SK-N-MC (cell line): ENCODE results near the gene ITPR2.
"Not testable (repeated sequence)": the region's sequence is repeated elsewhere in the genome, so short reads cannot be mapped to it uniquely, and the experiment has no call there.

Experiments
- DNase-seq: peaks from one replicate; pipeline ENCODE4 v3.0.0-alpha.2; 2011; ENCODE audit warnings: low read depth, low spot score
- H3K27ac ChIP-seq: fragments of 200-600 bp; sonication (generic); 2 replicates; pipeline ENCODE4 v1.5.1; 2016; ENCODE audit warnings: mixed run types
- H3K36me3 ChIP-seq: fragments of 200-600 bp; sonication (generic); 2 replicates; pipeline ENCODE4 v1.6.1; 2017; ENCODE audit warnings: antibody characterized with exemption, low read length, mixed read lengths; ENCODE audit not compliant: insufficient read depth
- H3K4me3 ChIP-seq: fragments of 200-600 bp; sonication (generic); 2 replicates; pipeline ENCODE4 v1.5.1; 2016
- H3K9ac ChIP-seq: fragments of 200-600 bp; sonication (generic); 2 replicates; pipeline ENCODE4 v1.8.0; 2017; ENCODE audit warnings: mixed run types, mixed read lengths; ENCODE audit not compliant: insufficient read length
- H3K9me3 ChIP-seq: fragments of 200-600 bp; sonication (generic); 2 replicates; pipeline ENCODE4 v1.6.1; 2017; ENCODE audit warnings: low read depth, mild to moderate bottlenecking, antibody characterized with exemption, low read length, moderate library complexity, mixed read lengths
- EZH2 ChIP-seq: fragments of 200-600 bp; sonication (generic); IDR thresholded peaks from one replicate; pipeline ENCODE4 v1.6.1; 2017; ENCODE audit warnings: antibody characterized with exemption
- FOXP2 ChIP-seq: optimal IDR thresholded peaks from 2 replicates; pipeline ENCODE3; 2011; ENCODE audit warnings: mild to moderate bottlenecking, moderate library complexity; ENCODE audit not compliant: insufficient read depth; ENCODE audit errors: extremely low read length, control extremely low read depth
- POLR2AphosphoS5 ChIP-seq: IDR thresholded peaks from 2 replicates; pipeline ENCODE4 v1.6.1; 2012; ENCODE audit warnings: mild to moderate bottlenecking, low read depth, low read length, borderline replicate concordance

Gene ITPR2

DNA sequence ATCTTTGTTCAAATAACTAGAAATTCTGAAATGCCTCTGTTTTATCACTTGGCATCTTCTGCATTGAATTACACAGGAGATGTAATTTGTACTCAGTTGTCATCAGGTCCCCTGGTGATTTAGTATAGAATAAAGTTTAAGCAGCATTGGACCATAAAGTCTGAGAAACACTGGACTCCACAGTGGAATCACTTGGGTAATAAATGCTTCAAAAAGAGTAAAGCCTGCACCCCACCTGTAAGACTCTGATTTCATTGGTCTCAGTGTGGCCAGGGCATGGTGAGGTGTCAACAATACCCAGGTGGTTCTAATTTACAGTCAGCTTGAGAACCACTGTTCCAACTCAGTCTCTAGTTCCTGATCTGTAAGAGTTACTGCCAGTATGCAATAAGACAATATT, 148.9 kb downstream of the ITPR2 start:
- DNase-seq, result no peak
- TF ChIP-seq EZH2 (no peak), FOXP2 (no peak), POLR2AphosphoS5 (no peak)
- Histone ChIP-seq H3K9ac (no peak overlapping the region), H3K27ac (no peak overlapping the region), H3K4me3 (no peak overlapping the region), H3K9me3 (no peaks in the 10 kb centered on the region), H3K36me3 (no peaks in the 10 kb centered on the region)

DNA sequence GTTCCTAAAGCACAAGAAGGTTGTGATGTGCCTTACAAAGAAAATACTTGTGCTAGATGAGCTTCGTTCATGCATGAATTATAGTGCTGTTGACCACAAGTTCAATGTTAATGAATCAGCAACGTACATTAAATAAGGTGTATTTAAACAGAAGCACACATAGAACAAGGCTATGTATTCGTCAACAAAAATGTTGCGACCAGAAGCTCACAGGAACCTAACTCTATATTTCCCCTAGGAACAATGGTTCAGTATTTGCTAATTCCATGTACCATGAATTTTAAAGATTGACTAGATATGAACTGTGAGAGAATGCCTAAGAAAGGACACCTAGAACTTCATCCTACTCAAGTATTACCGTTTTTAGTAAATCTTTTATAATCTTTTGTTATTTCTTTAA, 149.6 kb downstream of the ITPR2 start:
- Histone ChIP-seq H3K4me3 (no peak overlapping the region), H3K27ac (no peak overlapping the region), H3K9me3 (no peaks in the 10 kb centered on the region), H3K36me3 (no peaks in the 10 kb centered on the region), H3K9ac (no peak overlapping the region)
- TF ChIP-seq POLR2AphosphoS5 (no peak), EZH2 (no peak), FOXP2 (no peak)
- DNase-seq, result no peak

DNA sequence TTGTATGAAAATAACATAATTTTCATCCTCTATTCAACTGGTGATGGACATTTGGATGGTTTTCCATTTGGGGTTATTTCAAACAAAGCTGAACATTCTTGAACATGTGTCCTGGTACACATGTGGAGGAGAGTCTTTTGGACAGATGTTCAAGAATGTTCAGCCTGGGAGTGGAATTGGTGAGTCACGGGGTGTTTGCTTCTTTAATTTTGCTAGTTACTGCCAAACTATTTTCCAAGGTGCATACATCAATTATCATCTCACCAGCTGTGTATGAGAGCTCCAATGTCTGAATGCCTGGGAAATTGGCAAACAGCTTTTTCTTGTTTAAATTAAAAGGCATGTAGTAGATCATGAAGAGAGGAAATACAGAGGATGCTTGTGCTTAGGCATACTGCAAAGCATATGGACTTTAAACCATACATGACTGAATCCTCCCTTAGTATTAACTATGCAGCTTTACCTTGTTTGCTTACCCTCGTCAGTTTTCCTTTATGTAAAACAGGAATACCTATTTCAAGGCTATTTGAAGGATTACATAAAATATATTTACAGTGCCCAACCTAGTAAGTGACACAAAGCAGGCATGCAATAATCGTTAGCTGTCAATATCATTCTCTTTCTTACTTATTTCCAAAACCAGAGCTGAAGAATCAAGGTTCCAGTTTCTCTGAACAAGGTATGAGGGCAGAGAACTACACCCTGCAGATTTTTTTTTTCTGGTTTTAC, 152.1 kb downstream of the ITPR2 start:
- H3K36me3 ChIP-seq, result no peaks in the 10 kb centered on the region
- no peak for TF ChIP-seq EZH2
- TF ChIP-seq POLR2AphosphoS5, result no peak
- no peak for TF ChIP-seq FOXP2
- DNase-seq, result no peak
- H3K4me3 ChIP-seq, result no peak overlapping the region
- no peaks in the 10 kb centered on the region for H3K9me3 ChIP-seq
- no peak overlapping the region for H3K9ac ChIP-seq
- no peak overlapping the region for H3K27ac ChIP-seq

DNA sequence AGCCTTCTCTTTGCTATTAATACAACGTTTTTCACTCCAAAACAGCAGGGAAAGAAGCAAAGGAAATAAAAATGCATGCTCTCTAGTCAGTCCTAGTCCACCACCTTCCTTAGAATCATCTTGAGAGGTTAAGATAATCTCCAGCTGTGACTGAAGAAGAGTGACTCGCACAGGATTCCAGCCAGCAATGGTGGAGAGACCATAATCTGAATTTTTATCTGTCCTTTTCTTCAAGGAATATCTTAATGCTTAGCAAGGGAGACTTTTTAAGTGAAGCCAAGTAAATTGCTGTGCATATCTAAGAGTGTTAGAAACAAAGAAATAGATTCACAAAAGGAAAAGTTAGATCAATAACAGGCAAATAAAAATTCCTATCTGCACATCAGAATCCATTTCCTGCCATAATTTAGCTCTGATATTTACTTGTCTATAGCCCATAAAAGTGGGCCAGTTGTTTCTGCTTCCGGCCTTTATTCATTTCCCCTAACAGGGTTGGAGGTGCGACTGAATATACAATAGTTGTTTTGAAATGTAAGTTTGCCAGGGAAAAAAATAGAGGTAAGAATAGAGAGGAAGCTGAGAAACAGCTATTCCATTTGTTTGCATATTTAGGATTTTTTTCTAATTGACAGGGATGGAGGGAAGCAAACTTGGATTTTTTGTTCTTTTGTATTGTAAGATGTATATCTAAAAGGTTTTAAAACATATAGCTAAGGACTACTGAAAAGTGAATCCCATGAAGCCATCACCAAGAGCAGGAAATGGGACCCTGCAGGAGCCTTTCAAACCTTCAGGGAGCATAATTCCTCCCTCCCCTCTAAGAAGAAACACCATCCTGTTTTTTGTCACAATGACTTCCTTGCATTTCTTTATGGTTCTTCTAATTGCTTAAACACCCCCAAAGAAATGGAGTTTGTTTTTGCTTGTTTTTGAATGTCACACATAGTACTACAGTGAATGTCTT, 154.0 kb downstream of the ITPR2 start:
- H3K9me3 ChIP-seq, result no peaks in the 10 kb centered on the region
- no peak overlapping the region for H3K9ac ChIP-seq
- H3K4me3 ChIP-seq, result peak overlapping the region; percentile 16
- H3K27ac ChIP-seq, result peak overlapping the region; percentile 72; the same call in 1 of the 2 replicates
- TF ChIP-seq EZH2 (no peak), POLR2AphosphoS5 (no peak), FOXP2 (no peak)
- peak; percentile 14 for DNase-seq
- no peaks in the 10 kb centered on the region for H3K36me3 ChIP-seq

DNA sequence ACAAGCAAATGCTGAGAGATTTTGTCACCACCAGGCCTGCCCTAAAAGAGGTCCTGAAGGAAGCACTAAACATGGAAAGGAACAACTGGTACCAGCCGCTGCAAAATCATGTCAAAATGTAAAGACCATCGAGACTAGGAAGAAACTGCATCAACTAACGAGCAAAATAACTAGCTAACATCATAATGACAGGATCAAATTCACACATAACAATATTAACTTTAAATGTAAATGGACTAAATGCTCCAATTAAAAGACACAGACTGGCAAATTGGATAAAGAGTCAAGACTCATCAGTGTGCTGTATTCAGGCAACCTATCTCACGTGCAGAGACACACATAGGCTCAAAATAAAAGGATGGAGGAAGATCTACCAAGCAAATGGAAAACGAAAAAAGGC, 161.5 kb downstream of the ITPR2 start:
- not testable (repeated sequence) for H3K27ac ChIP-seq, H3K36me3 ChIP-seq, DNase-seq, H3K9me3 ChIP-seq, H3K4me3 ChIP-seq, H3K9ac ChIP-seq

DNA sequence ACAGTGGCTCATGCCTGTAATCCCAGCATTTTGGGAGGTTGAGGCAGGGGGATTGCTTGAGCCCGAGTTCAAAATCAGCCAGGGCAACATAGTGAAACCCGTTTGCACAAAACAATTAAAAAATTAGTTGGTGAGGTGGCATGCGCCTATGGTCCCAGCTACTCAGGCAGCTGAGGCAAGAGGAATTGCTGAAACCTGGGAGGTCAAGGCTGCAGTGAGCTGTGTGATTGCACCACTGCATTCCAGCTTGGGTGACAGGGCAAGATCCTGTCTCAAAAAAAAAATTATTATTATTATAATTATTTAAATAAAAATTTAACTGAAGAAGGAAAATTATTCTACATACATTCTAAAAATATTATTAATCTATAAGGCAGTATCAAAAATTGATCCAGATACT, 164.1 kb downstream of the ITPR2 start:
- DNase-seq, result no peak
- Histone ChIP-seq H3K27ac (no peak overlapping the region), H3K4me3 (no peak overlapping the region), H3K9ac (no peak overlapping the region), H3K9me3 (no peaks in the 10 kb centered on the region), H3K36me3 (no peaks in the 10 kb centered on the region)
- TF ChIP-seq POLR2AphosphoS5 (no peak), FOXP2 (no peak), EZH2 (no peak)

DNA sequence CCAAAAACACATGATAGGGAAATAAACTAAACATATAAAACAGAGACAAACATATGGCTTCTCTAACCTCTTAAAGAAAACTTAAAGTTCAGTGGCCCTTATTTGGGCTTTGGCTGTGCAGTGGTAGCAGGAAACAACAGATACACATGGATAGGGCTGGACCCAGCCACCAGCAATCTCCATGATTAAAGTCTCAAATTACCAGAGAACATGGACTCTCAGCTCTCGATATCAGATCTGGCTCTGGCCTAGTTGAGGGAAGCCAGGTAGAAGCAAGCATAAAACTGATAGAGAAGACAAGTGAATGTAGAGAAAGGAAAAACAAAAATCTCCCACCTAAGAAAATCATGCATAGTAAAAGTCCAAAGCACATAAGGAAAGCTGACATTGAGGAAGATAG, 164.8 kb downstream of the ITPR2 start:
- H3K27ac ChIP-seq, result no peak overlapping the region

DNA sequence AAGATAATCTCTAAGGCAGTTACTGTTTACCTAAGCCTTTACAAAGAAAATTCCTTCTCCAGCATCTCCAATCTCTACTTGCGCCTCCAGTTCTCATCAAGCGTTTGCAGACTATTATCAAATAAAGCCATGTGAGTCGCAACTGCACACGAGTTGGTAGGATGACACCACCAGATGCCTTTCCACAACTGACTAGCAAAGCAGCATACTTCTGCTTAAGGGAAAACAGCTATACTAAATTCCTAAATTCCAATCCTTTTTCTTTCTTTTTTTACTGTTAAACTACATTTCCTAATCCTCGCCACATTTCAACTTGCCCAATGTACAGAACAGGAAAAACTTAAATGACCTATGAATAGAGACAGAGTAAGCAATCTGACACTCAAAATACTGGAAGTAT, 166.7 kb downstream of the ITPR2 start:
- TF ChIP-seq FOXP2 (no peak), POLR2AphosphoS5 (no peak), EZH2 (no peak)
- Histone ChIP-seq H3K36me3 (no peaks in the 10 kb centered on the region), H3K27ac (no peak overlapping the region), H3K9me3 (no peaks in the 10 kb centered on the region), H3K4me3 (no peak overlapping the region), H3K9ac (no peak overlapping the region)
- no peak for DNase-seq

More for the DNA sequence above, 164.8 kb downstream of the ITPR2 start:
- H3K9me3 ChIP-seq, result no peaks in the 10 kb centered on the region
- H3K9ac ChIP-seq, result no peak overlapping the region
- H3K36me3 ChIP-seq, result no peaks in the 10 kb centered on the region
- TF ChIP-seq EZH2 (no peak), FOXP2 (no peak), POLR2AphosphoS5 (no peak)
- H3K4me3 ChIP-seq, result no peak overlapping the region
- no peak for DNase-seq
